OCI-LY7 (cell line): ENCODE data around the gene CARHSP1. TPM values are rescaled to one million over a fixed set of nuclear protein-coding genes. Genes with fewer than 3 reads are reported as not detected.
"Not testable (repeated sequence)": the region's sequence is repeated elsewhere in the genome, so short reads cannot be mapped to it uniquely, and the experiment has no call there.

Experiments used
- BruUV-seq: library from RNA; stranded (reverse); fragments of 400-500 nt; replicated peaks from 2 replicates; lab custom pipeline; 2021; lab: Mats Ljungman, UMichigan
- CTCF ChIA-PET: fragments of 300-600 bp; sonication (Branson Sonifier 250); formaldehyde crosslinking; loops from one replicate; lab custom pipeline; 2022; ENCODE audit warnings: antibody characterized with exemption; ENCODE audit not compliant: unreplicated experiment; lab: Charles Lee
- POLR2A ChIA-PET: fragments of 300-600 bp; sonication (Branson Sonifier 250); formaldehyde crosslinking; loops from one replicate; lab custom pipeline; 2022; ENCODE audit warnings: antibody characterized with exemption; lab: Charles Lee
- DNase-seq: peaks from one replicate; pipeline ENCODE4 v3.0.0-alpha.2; 2015; ENCODE audit warnings: low spot score
- H2AFZ ChIP-seq: fragments of 200-600 bp; sonication (generic), shearing (Covaris generic); 2 replicates; pipeline ENCODE4 v1.6.1; 2014; ENCODE audit warnings: mild to moderate bottlenecking, antibody characterized with exemption, low read length, moderate library complexity
- H3K27ac ChIP-seq: fragments of 200-600 bp; sonication (generic); 2 replicates; pipeline ENCODE4 v1.5.1; 2014; ENCODE audit warnings: mixed run types, low read depth, mild to moderate bottlenecking, moderate library complexity, low read length, inconsistent platforms; ENCODE audit not compliant: poor library complexity, severe bottlenecking
- H3K36me3 ChIP-seq: fragments of 200-600 bp; sonication (generic); 2 replicates; pipeline ENCODE4 v1.6.1; 2014; ENCODE audit warnings: mild to moderate bottlenecking, antibody characterized with exemption, low read length, moderate library complexity, mixed read lengths; ENCODE audit not compliant: insufficient read depth
- H3K4me1 ChIP-seq: fragments of 200-600 bp; sonication (generic); 2 replicates; pipeline ENCODE4 v1.5.1; 2014; ENCODE audit warnings: mild to moderate bottlenecking, low read length; ENCODE audit not compliant: insufficient read depth, poor library complexity, severe bottlenecking
- H3K4me2 ChIP-seq: fragments of 200-600 bp; sonication (generic); 2 replicates; pipeline ENCODE4 v1.6.1; 2014; ENCODE audit warnings: mild to moderate bottlenecking, low read length
- H3K4me3 ChIP-seq: fragments of 200-600 bp; sonication (generic); 2 replicates; pipeline ENCODE4 v1.5.1; 2014; ENCODE audit warnings: mild to moderate bottlenecking, low read depth, low read length; ENCODE audit not compliant: poor library complexity, severe bottlenecking
- H3K79me2 ChIP-seq: fragments of 200-600 bp; sonication (generic); 2 replicates; pipeline ENCODE4 v1.6.1; 2016; ENCODE audit warnings: low read depth, mild to moderate bottlenecking, low read length, moderate library complexity, mixed read lengths; ENCODE audit not compliant: insufficient read depth
- H3K9me2 ChIP-seq: fragments of 200-600 bp; sonication (generic); 2 replicates; pipeline ENCODE4 v1.6.1; 2016; ENCODE audit warnings: mild to moderate bottlenecking, low read length, mixed read lengths; ENCODE audit not compliant: insufficient read depth
- H3K9me3 ChIP-seq: fragments of 200-600 bp; sonication (generic); 2 replicates; pipeline ENCODE4 v1.6.1; 2014; ENCODE audit warnings: mild to moderate bottlenecking, mixed run types, low read length, mixed read lengths
- H4K20me1 ChIP-seq: fragments of 200-600 bp; sonication (generic); 2 replicates; pipeline ENCODE4 v1.6.1; 2014; ENCODE audit warnings: mild to moderate bottlenecking, antibody characterized with exemption, low read length, moderate library complexity, mixed read lengths; ENCODE audit not compliant: insufficient read depth
- CTCF ChIP-seq: fragments of 200-600 bp; sonication (generic); conservative IDR thresholded peaks from 2 replicates; pipeline ENCODE4 v1.5.1; 2014; ENCODE audit warnings: mild to moderate bottlenecking, antibody characterized with exemption, low read length, moderate library complexity, mixed read lengths
- EZH2phosphoT487 ChIP-seq: fragments of 200-600 bp; sonication (generic); IDR thresholded peaks from 2 replicates; pipeline ENCODE4 v1.6.1; 2018; ENCODE audit warnings: low read depth, borderline replicate concordance, mild to moderate bottlenecking, mixed run types, antibody characterized with exemption, low read length, moderate library complexity, mixed read lengths
- intact Hi-C: fragments of 100-400 bp; cut with micrococcal nuclease; formaldehyde crosslinking; loops from one replicate; pipeline ENCODE4 v1.10.0; 2022; ENCODE audit not compliant: unreplicated experiment
- total RNA-seq, 2 experiments: library from RNA; depleted of rRNA in 1 of 2; stranded (reverse); fragments of >200 nt in 1 of 2; shearing (Covaris generic) in 1 of 2; gene quantifications; 2 replicates each; pipeline ENCODE4 v1.2.3, GENCODE V29; 2014 to 2022

CARHSP1 gene
- total RNA-seq, 2 experiments from 2014 or later, result 156 to 241 TPM

GRCh38 chr16:8806272-8806983 is 62.4 kb downstream of the CARHSP1 start:
- POLR2A ChIA-PET, result interaction anchor here (0.6 kb wide), 1 partner anchor 34 kb away, joined by 3 read pairs; no protein-coding TSS in a partner anchor
- H3K9me3 ChIP-seq, result no peaks in the 10 kb centered on the region
- no peaks in the 10 kb centered on the region for H4K20me1 ChIP-seq
- H3K9me2 ChIP-seq, result no peaks in the 10 kb centered on the region
- H3K27ac ChIP-seq, result no peak overlapping the region
- TF ChIP-seq EZH2phosphoT487 (no peak), CTCF (no peak)
- TSS peak; percentile 0 for BruUV-seq
- no peak for DNase-seq
- intact Hi-C loops, result no loop called here
- H3K36me3 ChIP-seq, result peaks cover 98% of the 10 kb centered on the region
- peaks cover 16% of the 10 kb centered on the region; the same call in 1 of the 2 replicates for H3K79me2 ChIP-seq
- CTCF ChIA-PET, result no interaction called here
- H3K4me2 ChIP-seq, result no peak overlapping the region
- no peaks in the 10 kb centered on the region for H3K4me1 ChIP-seq
- H3K4me3 ChIP-seq, result no peak overlapping the region
- H2AFZ ChIP-seq, result no peak overlapping the region

- CTCF ChIA-PET, result no interaction called here
- Histone ChIP-seq H3K79me2 (peaks cover 37% of the 10 kb centered on the region), H3K27ac (no peak overlapping the region), H3K4me1 (peaks cover 15% of the 10 kb centered on the region), H4K20me1 (peaks cover 5% of the 10 kb centered on the region; the same call in 1 of the 2 replicates), H3K36me3 (peaks cover 98% of the 10 kb centered on the region), H3K4me3 (no peak overlapping the region), H2AFZ (no peak overlapping the region), H3K9me2 (no peaks in the 10 kb centered on the region), H3K4me2 (no peak overlapping the region), H3K9me3 (no peaks in the 10 kb centered on the region)
- intact Hi-C loops, result no loop called here
- no peak for TF ChIP-seq CTCF
- TF ChIP-seq EZH2phosphoT487, result no peak
- POLR2A ChIA-PET, result interaction anchor here (0.6 kb wide), 2 partner anchors 330 to 393 kb away, joined by 4 to 5 read pairs; no protein-coding TSS in a partner anchor
- BruUV-seq, result no TSS peak
- no peak for DNase-seq
These were observed 64.5 kb downstream of the CARHSP1 start for GRCh38 chr16:8804313-8804712.

GRCh38 chr16:8803733-8804132 is 65.1 kb downstream of the CARHSP1 start:
- CTCF ChIA-PET, H4K20me1 ChIP-seq, H2AFZ ChIP-seq, H3K4me2 ChIP-seq, intact Hi-C loops, H3K9me2 ChIP-seq, H3K9me3 ChIP-seq, DNase-seq, H3K4me3 ChIP-seq, BruUV-seq, H3K27ac ChIP-seq: not testable (repeated sequence)
- peaks cover 43% of the 10 kb centered on the region for H3K79me2 ChIP-seq
- H3K36me3 ChIP-seq, result peaks cover 96% of the 10 kb centered on the region
- peaks cover 21% of the 10 kb centered on the region for H3K4me1 ChIP-seq
- POLR2A ChIA-PET, result interaction anchor here (0.6 kb wide), 1 partner anchor 394 kb away, joined by 5 read pairs; no protein-coding TSS in a partner anchor

Other genes with a start within 250 kb of the CARHSP1 start
- 17.7 and 22.4 TPM in 2 replicates for gene METTL22, start 247.3 kb downstream of the CARHSP1 start, total RNA-seq (2014; rRNA removed; shearing (Covaris generic))
- gene METTL22, start 247.3 kb downstream of the CARHSP1 start, total RNA-seq (2022), result 55.0 and 55.2 TPM in 2 replicates
- gene ABAT, start 194.4 kb downstream of the CARHSP1 start, total RNA-seq (2014; rRNA removed; shearing (Covaris generic)), result 2.0 and 6.2 TPM in 2 replicates
- 4.1 and 6.7 TPM in 2 replicates for gene ABAT, start 194.4 kb downstream of the CARHSP1 start, total RNA-seq (2022)
- 8.5 and 11.7 TPM in 2 replicates for gene TMEM186, start 71.4 kb downstream of the CARHSP1 start, total RNA-seq (2014; rRNA removed; shearing (Covaris generic))
- gene TMEM186, start 71.4 kb downstream of the CARHSP1 start, total RNA-seq (2022), result 16.5 and 18.1 TPM in 2 replicates
- gene PMM2, start 71.2 kb downstream of the CARHSP1 start, total RNA-seq (2014; rRNA removed; shearing (Covaris generic)), result 39.1 and 41.1 TPM in 2 replicates
- gene PMM2, start 71.2 kb downstream of the CARHSP1 start, total RNA-seq (2022), result 44.5 and 53.9 TPM in 2 replicates
- not detected in 2 replicates for gene LITAFD, start 13.3 kb upstream of the CARHSP1 start, total RNA-seq (2014; rRNA removed; shearing (Covaris generic))
- not detected in 2 replicates for gene LITAFD, start 13.3 kb upstream of the CARHSP1 start, total RNA-seq (2022)
- 46.4 and 61.5 TPM in 2 replicates for gene USP7, start 94.9 kb upstream of the CARHSP1 start, total RNA-seq (2014; rRNA removed; shearing (Covaris generic))
- 127 and 132 TPM in 2 replicates for gene USP7, start 94.9 kb upstream of the CARHSP1 start, total RNA-seq (2022)
- gene HAPSTR1, start 222.6 kb upstream of the CARHSP1 start, total RNA-seq (2014; rRNA removed; shearing (Covaris generic)), result 50.9 and 51.5 TPM in 2 replicates
- 71.5 and 77.9 TPM in 2 replicates for gene HAPSTR1, start 222.6 kb upstream of the CARHSP1 start, total RNA-seq (2022)